Measurements from ENCODE around the gene ULBP1. TPM values are rescaled to one million over a fixed set of nuclear protein-coding genes. Genes with fewer than 3 reads are reported as not detected.

The ULBP1 gene
- total RNA-seq, 1 experiment from 2014 or later: 0.81 TPM

- H3K27me3 Mint-ChIP-seq (ENCODE audit: low read depth): peaks cover 96% of the 10 kb centered on the region
- H3K27ac Mint-ChIP-seq: no peak overlapping the region
- no peak for TF ChIP-seq ETV6 (CRISPR knock-in tag; IDR thresholded peaks at IDR 0.05)
- no peak for TF ChIP-seq OVOL2 (CRISPR knock-in tag; IDR thresholded peaks at IDR 0.05; ENCODE audit: borderline replicate concordance)
- TF ChIP-seq SP1 (CRISPR knock-in tag; conservative IDR thresholded peaks at IDR 0.05): no peak
- no peak for TF ChIP-seq ZBTB21 (CRISPR knock-in tag; IDR thresholded peaks at IDR 0.05; ENCODE audit: borderline replicate concordance)
- TF ChIP-seq EMX1 (CRISPR knock-in tag; IDR thresholded peaks at IDR 0.05): no peak
- no peak for TF ChIP-seq GTF2I (CRISPR knock-in tag; conservative IDR thresholded peaks at IDR 0.05)
- TF ChIP-seq AR (CRISPR knock-in tag; IDR thresholded peaks at IDR 0.05): no peak
- TF ChIP-seq ATF1 (CRISPR knock-in tag; IDR thresholded peaks at IDR 0.05): no peak
- TF ChIP-seq, protein P1, sequence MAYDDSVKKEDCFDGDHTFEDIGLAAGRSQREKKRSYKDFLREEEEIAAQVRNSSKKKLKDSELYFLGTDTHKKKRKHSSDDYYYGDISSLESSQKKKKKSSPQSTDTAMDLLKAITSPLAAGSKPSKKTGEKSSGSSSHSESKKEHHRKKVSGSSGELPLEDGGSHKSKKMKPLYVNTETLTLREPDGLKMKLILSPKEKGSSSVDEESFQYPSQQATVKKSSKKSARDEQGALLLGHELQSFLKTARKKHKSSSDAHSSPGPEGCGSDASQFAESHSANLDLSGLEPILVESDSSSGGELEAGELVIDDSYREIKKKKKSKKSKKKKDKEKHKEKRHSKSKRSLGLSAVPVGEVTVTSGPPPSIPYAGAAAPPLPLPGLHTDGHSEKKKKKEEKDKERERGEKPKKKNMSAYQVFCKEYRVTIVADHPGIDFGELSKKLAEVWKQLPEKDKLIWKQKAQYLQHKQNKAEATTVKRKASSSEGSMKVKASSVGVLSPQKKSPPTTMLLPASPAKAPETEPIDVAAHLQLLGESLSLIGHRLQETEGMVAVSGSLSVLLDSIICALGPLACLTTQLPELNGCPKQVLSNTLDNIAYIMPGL (CRISPR knock-in tag; IDR thresholded peaks at IDR 0.05): no peak
- TF ChIP-seq FOXK1 (CRISPR knock-in tag; IDR thresholded peaks at IDR 0.05): no peak
- TF ChIP-seq CBFB (CRISPR knock-in tag; IDR thresholded peaks at IDR 0.05; ENCODE audit: low read depth): no peak
- DNase-seq (ENCODE audit: low spot score) (no peak), ATAC-seq (no peak)
- no peaks in the 10 kb centered on the region for H3K36me3 Mint-ChIP-seq
- ChIA-PET POLR2A (interaction anchor here (0.6 kb wide), 1 partner anchor 66 kb away, joined by 4 read pairs; no protein-coding TSS in a partner anchor), CTCF (no interaction called here)
- H3K9me3 Mint-ChIP-seq: no peaks in the 10 kb centered on the region
- H3K4me1 Mint-ChIP-seq: peaks cover 8% of the 10 kb centered on the region
- H3K4me3 Mint-ChIP-seq: no peak overlapping the region
These were observed 13.3 kb upstream of the ULBP1 start for GRCh38 chr6:149950423-149950822.

DNA sequence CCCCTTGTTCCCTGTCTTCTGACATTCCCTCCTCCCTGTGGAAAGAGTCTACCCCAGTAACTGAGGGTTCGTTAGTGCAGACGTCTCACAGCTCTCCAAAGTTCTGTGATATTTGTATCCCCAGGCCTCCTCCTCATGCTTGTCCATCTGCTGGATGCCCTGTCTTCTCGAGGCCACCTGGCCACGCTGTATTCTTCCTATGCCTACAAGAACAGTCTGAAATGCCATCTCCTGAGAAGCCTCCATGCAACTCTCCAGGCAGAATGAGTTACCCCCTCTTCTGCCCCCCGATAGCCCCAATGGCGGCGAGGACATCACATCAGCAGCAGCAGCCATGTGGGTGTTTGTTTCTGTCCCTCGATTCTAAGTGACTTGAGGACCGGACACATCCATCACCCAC, 12.6 kb upstream of the ULBP1 start:
- POLR2A ChIA-PET: no interaction called here
- no peak for DNase-seq (ENCODE audit: low spot score)

More for the DNA sequence above, 12.6 kb upstream of the ULBP1 start:
- peaks cover 8% of the 10 kb centered on the region for H3K4me1 Mint-ChIP-seq
- H3K36me3 Mint-ChIP-seq: no peaks in the 10 kb centered on the region
- H3K27me3 Mint-ChIP-seq (ENCODE audit: low read depth): peaks cover 96% of the 10 kb centered on the region
- ATAC-seq: no peak
- TF ChIP-seq MLX (CRISPR knock-in tag; IDR thresholded peaks at IDR 0.05) (no peak), CBFB (CRISPR knock-in tag; IDR thresholded peaks at IDR 0.05; ENCODE audit: low read depth) (no peak), OVOL2 (CRISPR knock-in tag; IDR thresholded peaks at IDR 0.05; ENCODE audit: borderline replicate concordance) (no peak), ESRRA (CRISPR knock-in tag; IDR thresholded peaks at IDR 0.05; ENCODE audit: borderline replicate concordance) (no peak), ARID4B (CRISPR knock-in tag; IDR thresholded peaks at IDR 0.05; ENCODE audit: borderline replicate concordance) (no peak), RELA (CRISPR knock-in tag; IDR thresholded peaks at IDR 0.05; ENCODE audit: borderline replicate concordance) (no peak), TCF7 (CRISPR knock-in tag; IDR thresholded peaks at IDR 0.05; ENCODE audit: low read depth) (no peak), MYBL2 (CRISPR knock-in tag; IDR thresholded peaks at IDR 0.05) (no peak)
- TF ChIP-seq, protein P2, sequence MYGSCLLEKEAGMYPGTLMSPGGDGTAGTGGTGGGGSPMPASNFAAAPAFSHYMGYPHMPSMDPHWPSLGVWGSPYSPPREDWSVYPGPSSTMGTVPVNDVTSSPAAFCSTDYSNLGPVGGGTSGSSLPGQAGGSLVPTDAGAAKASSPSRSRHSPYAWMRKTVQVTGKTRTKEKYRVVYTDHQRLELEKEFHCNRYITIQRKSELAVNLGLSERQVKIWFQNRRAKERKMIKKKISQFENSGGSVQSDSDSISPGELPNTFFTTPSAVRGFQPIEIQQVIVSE (CRISPR knock-in tag; IDR thresholded peaks at IDR 0.05; ENCODE audit: borderline replicate concordance): no peak
- no peaks in the 10 kb centered on the region for H3K9me3 Mint-ChIP-seq
- no peak overlapping the region for H3K4me3 Mint-ChIP-seq
- CTCF ChIA-PET: no interaction called here
- H3K27ac Mint-ChIP-seq: no peak overlapping the region

All from WTC11 (cell line).